Islet of Langerhans (tissue), 1 donor: Measurements from ENCODE around the gene ICAM3.
"Not testable (repeated sequence)": the region's sequence is repeated elsewhere in the genome, so short reads cannot be mapped to it uniquely, and the experiment has no call there.

Experiments
- FAIRE-seq: peaks from one replicate; lab custom pipeline; 2011; peaks lifted over from hg19 to GRCh38; lab: Jason Lieb, UNC

The ICAM3 gene, protein sequence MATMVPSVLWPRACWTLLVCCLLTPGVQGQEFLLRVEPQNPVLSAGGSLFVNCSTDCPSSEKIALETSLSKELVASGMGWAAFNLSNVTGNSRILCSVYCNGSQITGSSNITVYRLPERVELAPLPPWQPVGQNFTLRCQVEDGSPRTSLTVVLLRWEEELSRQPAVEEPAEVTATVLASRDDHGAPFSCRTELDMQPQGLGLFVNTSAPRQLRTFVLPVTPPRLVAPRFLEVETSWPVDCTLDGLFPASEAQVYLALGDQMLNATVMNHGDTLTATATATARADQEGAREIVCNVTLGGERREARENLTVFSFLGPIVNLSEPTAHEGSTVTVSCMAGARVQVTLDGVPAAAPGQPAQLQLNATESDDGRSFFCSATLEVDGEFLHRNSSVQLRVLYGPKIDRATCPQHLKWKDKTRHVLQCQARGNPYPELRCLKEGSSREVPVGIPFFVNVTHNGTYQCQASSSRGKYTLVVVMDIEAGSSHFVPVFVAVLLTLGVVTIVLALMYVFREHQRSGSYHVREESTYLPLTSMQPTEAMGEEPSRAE

GRCh38 chr19:10339380-10339960, at the start of gene ICAM3:
ICAM3 (minus strand) TSS chr19:10339624; CDS start chr19:10339614, 10 bp downstream.
- FAIRE-seq, result no peak

DNA sequence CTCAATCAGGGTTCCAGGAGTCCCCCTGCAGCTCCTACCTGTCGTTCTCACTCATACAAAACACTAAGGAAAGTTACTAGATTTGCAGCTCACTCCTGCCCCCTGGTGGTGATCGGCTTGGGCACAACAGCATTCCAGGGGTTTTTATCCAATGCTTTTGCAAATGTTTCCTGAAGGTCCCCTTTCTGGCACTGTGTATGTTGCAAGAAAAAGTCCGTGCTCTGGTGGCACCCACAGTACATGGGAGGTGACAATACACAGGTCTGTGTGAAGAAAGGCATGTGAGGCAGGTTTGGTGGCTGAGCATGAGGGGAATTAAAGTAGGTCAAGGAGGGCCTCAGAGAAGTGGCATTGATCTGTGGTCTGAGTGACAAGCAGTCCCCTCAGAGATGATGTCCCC, 49.5 kb upstream of the ICAM3 start:
- FAIRE-seq, result peak; percentile 89

GRCh38 chr19:10384580-10384979, 45.2 kb upstream of the ICAM3 start:
- no peak for FAIRE-seq

DNA sequence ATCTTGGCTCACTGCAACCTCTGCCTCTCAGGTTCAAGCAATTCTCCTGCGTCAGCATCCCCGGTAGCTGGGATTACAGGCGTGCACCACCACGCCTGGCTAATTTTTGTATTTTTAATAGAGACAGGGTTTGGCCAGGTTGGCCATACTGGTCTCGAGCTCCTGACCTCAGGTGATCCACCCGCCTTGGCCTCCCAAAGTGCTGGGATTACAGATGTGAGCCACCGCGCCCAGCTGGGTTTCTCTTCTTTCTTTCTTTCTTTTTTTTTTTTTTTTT, 43.7 kb upstream of the ICAM3 start:
- FAIRE-seq, result not testable (repeated sequence)

DNA sequence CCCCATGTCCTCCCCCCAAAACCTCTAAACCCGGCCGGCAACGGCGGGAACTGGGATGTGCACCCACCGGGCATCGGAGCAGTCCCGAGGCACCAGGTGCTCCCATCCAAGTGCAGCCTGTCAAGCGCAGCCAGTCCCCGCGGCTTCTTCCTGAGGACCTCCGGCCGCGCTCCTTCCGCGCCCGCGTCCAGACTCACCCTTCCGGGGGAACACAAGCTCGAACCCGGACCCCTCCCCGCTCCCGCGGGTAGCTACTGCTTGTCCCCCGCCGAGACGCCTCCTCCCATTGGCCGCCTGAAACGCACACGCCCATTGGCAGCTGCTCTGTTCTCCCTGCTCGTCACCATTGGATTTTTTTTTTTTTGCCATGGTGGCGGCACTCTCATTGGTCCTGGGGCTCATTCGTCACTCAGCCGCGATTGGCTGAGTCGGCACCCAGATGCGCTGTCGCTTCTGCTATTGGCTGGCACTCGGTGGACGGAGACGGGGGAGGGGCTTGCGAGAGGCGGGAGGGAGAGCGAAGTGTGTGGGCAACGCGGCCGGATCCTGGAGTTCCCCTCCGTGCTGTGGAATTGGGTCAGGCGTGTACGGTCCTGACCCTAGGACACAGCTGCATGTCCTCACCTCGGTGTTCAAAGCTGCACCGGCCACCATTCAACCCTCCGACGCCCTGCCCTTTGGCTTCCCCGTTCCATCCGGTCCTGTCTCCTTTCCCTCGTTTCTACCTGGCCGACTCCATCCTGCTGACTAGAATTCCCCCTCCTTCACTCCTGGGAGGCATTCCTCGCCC, 41.1 kb upstream of the ICAM3 start, which contains the start of gene TYK2:
Gene TYK2, minus strand, starts transcription at position 260 of the 790 bp plus-strand sequence. CDS start 2,166 bp downstream, outside the sequence.
- peak; percentile 90 for FAIRE-seq

GRCh38 chr19:10379880-10380312, 40.5 kb upstream of the ICAM3 start:
- no peak for FAIRE-seq

GRCh38 chr19:10378124-10378523, 38.7 kb upstream of the ICAM3 start:
- no peak for FAIRE-seq

- not testable (repeated sequence) for FAIRE-seq
Measured at GRCh38 chr19:10377140-10377640, 37.8 kb upstream of the ICAM3 start.

- no peak for FAIRE-seq
Measured at GRCh38 chr19:10374931-10375330, 35.5 kb upstream of the ICAM3 start.

- no peak for FAIRE-seq
Measured at GRCh38 chr19:10372690-10373089, 33.3 kb upstream of the ICAM3 start.

DNA sequence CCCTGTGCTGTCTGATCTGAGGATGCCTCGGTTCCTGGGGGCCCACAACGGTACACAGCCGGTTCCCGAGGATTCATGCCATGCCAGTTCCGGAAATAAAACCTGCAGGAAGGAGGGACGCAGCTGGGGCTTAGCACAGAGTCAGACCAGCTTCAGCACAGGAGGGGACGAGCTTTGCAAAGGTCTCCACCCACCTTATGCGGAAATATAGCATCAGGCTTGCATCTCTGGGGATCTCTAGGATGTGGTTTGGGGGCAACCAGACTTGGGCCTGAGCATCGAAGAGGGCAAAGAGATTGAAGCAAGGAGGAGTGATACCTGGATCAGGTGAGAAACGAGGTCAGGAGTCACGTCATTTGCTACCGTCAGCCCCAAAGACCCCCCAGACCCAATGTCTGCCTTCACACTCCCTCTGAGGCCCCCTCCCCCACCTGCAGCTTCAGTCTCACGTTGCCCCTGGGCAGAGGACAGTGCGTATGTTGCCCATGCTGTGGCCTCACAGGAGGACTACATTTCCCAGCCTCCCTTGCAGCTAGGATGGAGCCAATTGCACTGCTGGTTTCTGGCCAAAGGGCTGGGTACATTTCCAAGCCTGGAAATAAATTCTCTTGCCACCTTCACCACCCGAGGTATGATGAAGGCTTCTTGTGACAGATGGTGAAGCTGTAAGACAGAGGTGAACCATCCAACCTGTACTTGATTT, 28.8 kb upstream of the ICAM3 start:
- FAIRE-seq, result no peak

DNA sequence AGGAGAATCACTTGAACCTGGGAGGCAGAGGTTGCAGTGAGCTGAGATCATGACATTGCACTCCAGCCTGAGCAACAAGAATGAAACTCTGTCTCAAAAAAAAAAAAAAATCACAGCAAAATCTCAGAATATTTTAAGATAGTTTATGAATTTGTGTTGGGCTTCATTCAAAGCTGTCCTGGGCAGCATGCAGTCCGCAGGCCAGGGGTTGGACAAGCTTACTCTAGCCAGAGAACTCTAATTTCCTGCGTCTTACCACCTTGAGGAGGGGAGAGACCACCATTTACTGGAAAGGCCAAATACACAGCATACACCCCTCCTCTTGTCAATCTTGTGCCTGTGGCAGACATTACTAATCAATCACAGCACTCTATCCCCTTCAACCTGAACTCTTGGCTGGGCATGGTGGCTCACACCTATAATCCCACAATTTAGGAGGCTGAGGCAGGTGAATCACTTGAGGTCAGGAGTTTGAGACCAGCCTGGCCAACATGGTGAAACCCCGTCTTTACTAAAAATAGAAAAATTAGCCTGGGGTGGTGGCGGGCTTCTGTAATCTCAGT, 27.6 kb upstream of the ICAM3 start:
- FAIRE-seq, result not testable (repeated sequence)

- no peak for FAIRE-seq
Measured at GRCh38 chr19:10365518-10365917, 26.1 kb upstream of the ICAM3 start.

DNA sequence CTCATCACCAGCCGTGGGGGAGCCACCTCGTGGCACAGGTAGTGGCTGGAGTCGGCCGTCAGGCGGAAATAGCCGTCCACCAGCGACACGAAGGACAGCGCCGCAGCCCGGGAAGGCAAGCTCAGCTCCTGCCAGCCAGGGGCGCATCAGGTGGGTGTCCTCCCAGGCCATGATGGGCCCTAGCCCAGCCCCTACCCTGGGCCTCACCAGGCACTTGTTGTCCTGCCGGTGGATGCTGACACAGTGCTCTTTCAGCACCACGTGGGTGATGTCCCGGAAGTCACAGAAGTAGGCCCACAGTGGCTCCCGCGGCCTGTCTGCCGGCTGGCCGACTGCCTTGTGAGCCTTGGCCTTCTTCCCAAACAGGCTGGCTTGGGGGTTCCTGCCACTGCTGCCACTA, 25.2 kb upstream of the ICAM3 start:
- FAIRE-seq, result no peak

- no peak for FAIRE-seq
Measured at GRCh38 chr19:10363789-10364281, 24.4 kb upstream of the ICAM3 start.

- FAIRE-seq, result no peak
Measured at GRCh38 chr19:10362259-10362658, 22.8 kb upstream of the ICAM3 start.

GRCh38 chr19:10361569-10362011, 22.2 kb upstream of the ICAM3 start:
- no peak for FAIRE-seq

DNA sequence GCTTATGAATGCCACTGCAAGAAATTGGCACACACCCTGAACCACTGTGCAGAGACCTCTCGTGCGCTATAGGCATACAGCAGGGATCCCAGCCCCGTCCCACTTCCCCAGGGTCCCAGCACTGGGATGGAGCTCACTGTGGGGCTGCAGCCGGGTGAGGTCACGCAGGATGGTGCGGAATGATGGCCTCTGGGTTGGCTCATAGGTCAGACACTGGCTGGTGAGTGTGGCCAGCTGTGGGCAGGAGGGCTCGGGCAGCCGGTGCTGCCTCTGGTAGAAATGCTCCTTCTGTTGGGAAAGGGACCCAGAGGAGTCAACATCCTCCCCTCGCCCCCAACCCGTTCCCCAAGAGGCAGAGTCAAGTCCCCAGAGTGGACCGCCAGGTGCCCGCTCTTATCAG, 17.0 kb upstream of the ICAM3 start:
- FAIRE-seq, result no peak

DNA sequence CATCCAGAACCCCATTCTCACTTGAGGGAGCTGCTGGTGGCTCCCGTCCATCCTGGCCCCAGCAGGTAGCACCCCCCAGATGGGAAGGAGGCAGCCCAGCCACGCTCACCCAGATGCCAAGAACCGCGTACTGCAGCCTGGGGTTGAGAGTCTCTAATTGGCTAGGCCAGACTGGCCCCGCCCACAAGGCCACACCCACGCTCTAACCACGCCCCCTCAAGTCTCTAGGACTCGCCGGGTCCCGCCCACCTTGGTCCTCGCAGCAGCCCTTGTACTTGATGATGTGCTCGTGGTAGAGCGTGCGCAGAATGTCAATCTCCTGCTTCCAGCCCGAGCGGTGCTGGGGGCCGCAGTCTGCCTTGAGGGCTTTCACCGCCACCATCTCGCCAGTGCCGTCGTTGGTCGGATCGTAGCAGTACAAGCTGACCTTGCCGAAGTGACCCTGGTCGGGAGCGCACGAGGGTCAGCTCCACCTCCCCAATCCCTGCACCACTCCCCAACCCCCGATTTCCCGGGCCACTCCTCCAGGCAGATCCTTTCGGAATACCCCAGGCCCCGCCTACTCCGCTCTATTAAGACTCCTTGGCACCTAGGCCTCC, 14.5 kb upstream of the ICAM3 start:
- no peak for FAIRE-seq

GRCh38 chr19:10352764-10353671, 13.6 kb upstream of the ICAM3 start:
- no peak for FAIRE-seq
